SK-N-MC (cell line): ENCODE results near the gene TIMM23B.
"Not testable (repeated sequence)": the region's sequence is repeated elsewhere in the genome, so short reads cannot be mapped to it uniquely, and the experiment has no call there.

Source experiments
- DNase-seq: peaks from one replicate; pipeline ENCODE4 v3.0.0-alpha.2; 2011; ENCODE audit warnings: low read depth, low spot score
- H3K27ac ChIP-seq: fragments of 200-600 bp; sonication (generic); 2 replicates; pipeline ENCODE4 v1.5.1; 2016; ENCODE audit warnings: mixed run types
- H3K36me3 ChIP-seq: fragments of 200-600 bp; sonication (generic); 2 replicates; pipeline ENCODE4 v1.6.1; 2017; ENCODE audit warnings: antibody characterized with exemption, low read length, mixed read lengths; ENCODE audit not compliant: insufficient read depth
- H3K4me3 ChIP-seq: fragments of 200-600 bp; sonication (generic); 2 replicates; pipeline ENCODE4 v1.5.1; 2016
- H3K9ac ChIP-seq: fragments of 200-600 bp; sonication (generic); 2 replicates; pipeline ENCODE4 v1.8.0; 2017; ENCODE audit warnings: mixed run types, mixed read lengths; ENCODE audit not compliant: insufficient read length
- H3K9me3 ChIP-seq: fragments of 200-600 bp; sonication (generic); 2 replicates; pipeline ENCODE4 v1.6.1; 2017; ENCODE audit warnings: low read depth, mild to moderate bottlenecking, antibody characterized with exemption, low read length, moderate library complexity, mixed read lengths
- EZH2 ChIP-seq: fragments of 200-600 bp; sonication (generic); IDR thresholded peaks from one replicate; pipeline ENCODE4 v1.6.1; 2017; ENCODE audit warnings: antibody characterized with exemption
- FOXP2 ChIP-seq: optimal IDR thresholded peaks from 2 replicates; pipeline ENCODE3; 2011; ENCODE audit warnings: mild to moderate bottlenecking, moderate library complexity; ENCODE audit not compliant: insufficient read depth; ENCODE audit errors: extremely low read length, control extremely low read depth
- POLR2AphosphoS5 ChIP-seq: IDR thresholded peaks from 2 replicates; pipeline ENCODE4 v1.6.1; 2012; ENCODE audit warnings: mild to moderate bottlenecking, low read depth, low read length, borderline replicate concordance

Gene TIMM23B

GRCh38 chr10:50017646-50018045 lies 75.8 kb downstream of the TIMM23B start:
- H3K9me3 ChIP-seq, H3K4me3 ChIP-seq, DNase-seq, H3K36me3 ChIP-seq, H3K9ac ChIP-seq, H3K27ac ChIP-seq: not testable (repeated sequence)

- DNase-seq, H3K36me3 ChIP-seq, H3K9ac ChIP-seq, H3K27ac ChIP-seq, H3K9me3 ChIP-seq, H3K4me3 ChIP-seq: not testable (repeated sequence)
Measured at GRCh38 chr10:50019279-50019678, 77.4 kb downstream of the TIMM23B start.

DNA sequence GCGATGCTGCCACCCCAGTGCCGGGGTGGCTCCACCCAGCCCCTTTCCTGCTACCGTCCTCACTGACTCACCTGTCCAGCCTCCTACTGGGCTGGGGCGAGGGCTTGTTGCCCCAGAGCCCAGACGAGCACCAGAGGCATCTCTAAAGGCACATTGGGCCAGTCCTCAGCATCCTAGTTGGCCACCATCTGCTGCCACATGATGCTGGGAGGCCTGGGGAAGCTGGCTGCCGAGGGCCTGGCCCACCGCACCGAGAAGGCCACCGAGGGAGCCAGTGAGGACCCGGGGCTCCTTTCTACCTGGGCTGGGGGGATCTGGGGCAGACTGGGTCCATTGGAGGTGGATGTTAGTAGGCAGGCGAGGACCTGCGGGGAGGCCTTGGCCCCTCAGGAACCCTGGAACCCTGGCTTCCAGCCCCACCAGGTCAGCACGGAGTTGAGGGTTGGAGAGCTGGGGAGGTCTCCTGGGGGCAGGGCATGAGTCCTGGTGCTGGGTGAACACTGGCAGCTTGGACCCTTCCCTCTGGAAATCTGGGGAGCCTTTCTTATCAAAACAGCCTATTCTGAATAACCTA lies 78.7 kb downstream of the TIMM23B start:
- not testable (repeated sequence) for H3K36me3 ChIP-seq, DNase-seq, H3K9me3 ChIP-seq, H3K27ac ChIP-seq, H3K4me3 ChIP-seq, H3K9ac ChIP-seq

GRCh38 chr10:50021646-50022045 lies 79.8 kb downstream of the TIMM23B start:
- Histone ChIP-seq H3K9ac (no peak overlapping the region), H3K27ac (no peak overlapping the region), H3K9me3 (no peaks in the 10 kb centered on the region), H3K36me3 (no peaks in the 10 kb centered on the region), H3K4me3 (no peak overlapping the region)
- TF ChIP-seq EZH2 (no peak), POLR2AphosphoS5 (no peak), FOXP2 (no peak)
- no peak for DNase-seq
